ENCODE data around the gene MORN1. TPM values are rescaled to one million over a fixed set of nuclear protein-coding genes. Genes with fewer than 3 reads are reported as not detected.

The MORN1 gene
- total and polyA plus RNA-seq, 2 experiments from 2014 or later: 4.8 to 11.1 TPM

GRCh38 chr1:2356911-2357845, 34.2 kb downstream of the MORN1 start (continued):
- no peak for TF ChIP-seq REST (IDR thresholded peaks at IDR 0.05; ENCODE audit: unreplicated experiment)
- TF ChIP-seq JUNB (IDR thresholded peaks at IDR 0.05; ENCODE audit: unreplicated experiment): no peak
- no peak for TF ChIP-seq STAT1 (IDR thresholded peaks at IDR 0.05; ENCODE audit: unreplicated experiment)
- no peak for TF ChIP-seq CTCF (conservative IDR thresholded peaks at IDR 0.05; ENCODE audit: low read depth in 2 of 2)
- TF ChIP-seq ZNF114 (CRISPR knock-in tag; IDR thresholded peaks at IDR 0.05): no peak
- no peak for TF ChIP-seq ZNF331 (CRISPR knock-in tag; IDR thresholded peaks at IDR 0.05; ENCODE audit: low read depth)
- no peak for TF ChIP-seq POLR2AphosphoS5 (IDR thresholded peaks at IDR 0.05; ENCODE audit: low read depth)

- H3K4me1 Mint-ChIP-seq: no peaks in the 10 kb centered on the region
- Histone ChIP-seq H3K4me1 (ENCODE audit: insufficient read depth) (no peaks in the 10 kb centered on the region), H3K9me2 (ENCODE audit: insufficient read depth) (no peaks in the 10 kb centered on the region), H3K36me3 (ENCODE audit: insufficient read depth) (no peaks in the 10 kb centered on the region), H3F3A (replicated peaks; ENCODE audit: low read depth) (no peaks in the 10 kb centered on the region), H3K27me3 (ENCODE audit: insufficient read depth) (no peaks in the 10 kb centered on the region), H3K27ac (ENCODE audit: low read depth) (no peak overlapping the region), H3K4me2 (no peak overlapping the region), H2AFZ (no peak overlapping the region), H4K20me1 (replicated peaks; ENCODE audit: insufficient read depth) (no peaks in the 10 kb centered on the region), H3K79me2 (replicated peaks; ENCODE audit: insufficient read depth) (no peaks in the 10 kb centered on the region), H3K4me3 (no peak overlapping the region)
- DNase-seq (ENCODE audit: low spot score) (no peak), ATAC-seq (no peak)
- no peaks in the 10 kb centered on the region for H3K9me3 Mint-ChIP-seq
- H3K4me3 Mint-ChIP-seq: no peak overlapping the region
- H3K27ac Mint-ChIP-seq: no peak overlapping the region
- H3K36me3 Mint-ChIP-seq (ENCODE audit: low read depth): no peaks in the 10 kb centered on the region; the same call in 2 of the 3 replicates
- H3K27me3 Mint-ChIP-seq (ENCODE audit: insufficient read depth, low read depth, poor library complexity): peaks cover 7% of the 10 kb centered on the region
- no peak for TF ChIP-seq EZH2 (IDR thresholded peaks at IDR 0.05; ENCODE audit: low read depth, unreplicated experiment)
- TF ChIP-seq ETS1 (IDR thresholded peaks at IDR 0.05): no peak
- no peak for TF ChIP-seq STAT1 (IDR thresholded peaks at IDR 0.05; ENCODE audit: unreplicated experiment)
- no peak for TF ChIP-seq ZNF462 (CRISPR knock-in tag; IDR thresholded peaks at IDR 0.05)
- no peak for TF ChIP-seq JUNB (IDR thresholded peaks at IDR 0.05; ENCODE audit: unreplicated experiment)
- TF ChIP-seq NANOG (IDR thresholded peaks at IDR 0.05; ENCODE audit: borderline replicate concordance): no peak
- no peak for TF ChIP-seq POLR2AphosphoS5 (IDR thresholded peaks at IDR 0.05; ENCODE audit: low read depth)
- no peak for TF ChIP-seq ZNF114 (CRISPR knock-in tag; IDR thresholded peaks at IDR 0.05)
- TF ChIP-seq ZNF331 (CRISPR knock-in tag; IDR thresholded peaks at IDR 0.05; ENCODE audit: low read depth): no peak
Measured at GRCh38 chr1:2356401-2356800, 35.0 kb downstream of the MORN1 start.

Data from GM23338 (cell line).